ENCODE measurements around the gene VCL. TPM values are rescaled to one million over a fixed set of nuclear protein-coding genes. Genes with fewer than 3 reads are reported as not detected.

Gene VCL
- total and polyA plus RNA-seq, 4 donors, result 4.3 to 37.8 (median 17.3) TPM

DNA sequence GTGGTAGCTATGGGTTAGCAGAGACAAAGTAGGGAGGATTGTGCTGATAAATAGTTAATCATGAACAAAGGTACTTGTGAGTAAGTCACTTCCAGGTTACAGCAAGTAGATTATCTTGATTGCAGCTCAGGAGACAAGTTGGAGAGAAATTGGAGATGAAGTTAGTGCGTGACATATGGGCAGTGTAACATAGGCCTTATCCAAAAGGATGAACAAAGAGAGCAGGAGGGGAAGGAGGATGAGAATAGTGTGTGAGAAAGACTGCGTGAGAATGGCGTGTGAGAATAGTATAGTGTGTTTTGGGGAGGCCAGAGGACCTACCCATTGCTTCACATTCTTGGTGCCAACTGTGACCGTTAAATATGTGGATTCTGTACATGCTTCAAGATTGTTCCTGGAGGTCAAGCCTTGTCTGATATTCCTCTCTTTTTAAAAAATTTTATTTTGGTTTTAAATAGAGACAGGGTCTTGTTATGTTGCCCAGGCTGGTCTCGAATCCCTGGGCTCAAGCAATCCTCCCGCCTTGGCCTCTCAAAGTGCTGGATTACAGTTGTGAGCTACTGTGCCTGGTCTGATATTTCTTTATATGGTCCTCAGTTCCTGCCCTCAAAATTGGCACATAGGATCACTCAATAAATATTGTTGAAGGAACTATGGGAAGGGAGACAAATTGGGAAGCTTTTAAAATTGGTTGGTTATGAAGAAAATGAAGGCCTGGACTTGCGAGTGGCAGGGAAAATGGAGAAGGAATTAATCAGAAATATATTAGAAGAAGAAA, 3.2 kb downstream of the VCL start:
- WGBS, result 91% methylated on average over 7 of the region's 7 CpGs
- no peak overlapping the region for H3K9ac ChIP-seq (ENCODE audit: low read depth in 1 of 2, low read length in 2 of 2)
- H3K4me1 ChIP-seq (ENCODE audit: control insufficient read depth in 4 of 4, insufficient read depth in 4 of 4, low read length in 3 of 4), result peaks cover 0 to 13% (median 8%) of the 10 kb centered on the region in 4 donors
- no peak for DNase-seq (ENCODE audit: low spot score)
- H3K27me3 ChIP-seq (ENCODE audit: control insufficient read depth in 4 of 4, insufficient read depth in 4 of 4, low read length in 3 of 4), result no peaks in the 10 kb centered on the region
- H3K9me3 ChIP-seq (ENCODE audit: control insufficient read depth in 4 of 4, low read length in 3 of 4), result no peaks in the 10 kb centered on the region
- H3K27ac ChIP-seq (ENCODE audit: low read depth in 1 of 2, low read length in 2 of 2), result no peak overlapping the region
- no peaks in the 10 kb centered on the region for H3K36me3 ChIP-seq (ENCODE audit: control insufficient read depth in 4 of 4, insufficient read depth in 3 of 4, low read depth in 1 of 4, low read length in 3 of 4)
- TF ChIP-seq HNF4G (IDR thresholded peaks at IDR 0.05) (no peak), GABPA (IDR thresholded peaks at IDR 0.05 in 1 of 2, conservative IDR thresholded peaks at IDR 0.05 in 1 of 2) (no peak), SP1 (IDR thresholded peaks at IDR 0.05) (no peak)
- H3K4me3 ChIP-seq (ENCODE audit: low read depth in 1 of 3, low read length in 3 of 3), result no peak overlapping the region

GRCh38 chr10:74006269-74006668, 8.4 kb downstream of the VCL start:
- Histone ChIP-seq H3K36me3 (ENCODE audit: control insufficient read depth in 4 of 4, insufficient read depth in 3 of 4, low read depth in 1 of 4, low read length in 3 of 4) (no peaks in the 10 kb centered on the region), H3K27ac (ENCODE audit: low read depth in 1 of 2, low read length in 2 of 2) (peak overlapping the region in 1 of 2 donors; percentile 37), H3K4me3 (ENCODE audit: low read depth in 1 of 3, low read length in 3 of 3) (no peak overlapping the region), H3K4me1 (ENCODE audit: control insufficient read depth in 4 of 4, insufficient read depth in 4 of 4, low read length in 3 of 4) (peaks cover 0 to 7% (median 2%) of the 10 kb centered on the region in 4 donors), H3K9me3 (ENCODE audit: control insufficient read depth in 4 of 4, low read length in 3 of 4) (no peaks in the 10 kb centered on the region), H3K9ac (ENCODE audit: low read depth in 1 of 2, low read length in 2 of 2) (no peak overlapping the region), H3K27me3 (ENCODE audit: control insufficient read depth in 4 of 4, insufficient read depth in 4 of 4, low read length in 3 of 4) (no peaks in the 10 kb centered on the region)
- TF ChIP-seq RXRA (IDR thresholded peaks at IDR 0.05), result peak in 1 of 2 donors; percentile 9
- peak; percentile 40 for TF ChIP-seq SP1 (IDR thresholded peaks at IDR 0.05)
- no peak for TF ChIP-seq GABPA (IDR thresholded peaks at IDR 0.05 in 1 of 2, conservative IDR thresholded peaks at IDR 0.05 in 1 of 2)
- TF ChIP-seq FOXA2 (IDR thresholded peaks at IDR 0.05), result no peak
- no peak for TF ChIP-seq ATF3 (IDR thresholded peaks at IDR 0.05)
- TF ChIP-seq HNF4A (conservative IDR thresholded peaks at IDR 0.05), result peak; percentile 56 to 65
- no peak for TF ChIP-seq HNF4G (IDR thresholded peaks at IDR 0.05)
- TF ChIP-seq RAD21 (IDR thresholded peaks at IDR 0.05), result no peak
- DNase-seq (ENCODE audit: low spot score), result no peak
- 94% methylated on average over 1 of the region's 1 CpG for WGBS

- TF ChIP-seq FOXA2 (IDR thresholded peaks at IDR 0.05), result no peak
- TF ChIP-seq RXRA (IDR thresholded peaks at IDR 0.05), result no peak
- no peak for TF ChIP-seq SP1 (IDR thresholded peaks at IDR 0.05)
- no peak for TF ChIP-seq ATF3 (IDR thresholded peaks at IDR 0.05)
- no peak for TF ChIP-seq FOXA1 (IDR thresholded peaks at IDR 0.05)
- no peak for TF ChIP-seq TAF1 (conservative IDR thresholded peaks at IDR 0.05)
- TF ChIP-seq HNF4G (IDR thresholded peaks at IDR 0.05), result no peak
- no peak for TF ChIP-seq RAD21 (IDR thresholded peaks at IDR 0.05)
- TF ChIP-seq EGR1 (IDR thresholded peaks at IDR 0.05; ENCODE audit: low read depth in 2 of 2), result no peak
- TF ChIP-seq REST (IDR thresholded peaks at IDR 0.05), result no peak
- TF ChIP-seq NR2F2 (IDR thresholded peaks at IDR 0.05), result no peak
- no peak for TF ChIP-seq YY1 (IDR thresholded peaks at IDR 0.05)
- no peak for TF ChIP-seq CTCF (IDR thresholded peaks at IDR 0.05; ENCODE audit: low read depth, low read length, missing input control)
- TF ChIP-seq GABPA (IDR thresholded peaks at IDR 0.05 in 1 of 2, conservative IDR thresholded peaks at IDR 0.05 in 1 of 2), result no peak
- TF ChIP-seq, protein P1, sequence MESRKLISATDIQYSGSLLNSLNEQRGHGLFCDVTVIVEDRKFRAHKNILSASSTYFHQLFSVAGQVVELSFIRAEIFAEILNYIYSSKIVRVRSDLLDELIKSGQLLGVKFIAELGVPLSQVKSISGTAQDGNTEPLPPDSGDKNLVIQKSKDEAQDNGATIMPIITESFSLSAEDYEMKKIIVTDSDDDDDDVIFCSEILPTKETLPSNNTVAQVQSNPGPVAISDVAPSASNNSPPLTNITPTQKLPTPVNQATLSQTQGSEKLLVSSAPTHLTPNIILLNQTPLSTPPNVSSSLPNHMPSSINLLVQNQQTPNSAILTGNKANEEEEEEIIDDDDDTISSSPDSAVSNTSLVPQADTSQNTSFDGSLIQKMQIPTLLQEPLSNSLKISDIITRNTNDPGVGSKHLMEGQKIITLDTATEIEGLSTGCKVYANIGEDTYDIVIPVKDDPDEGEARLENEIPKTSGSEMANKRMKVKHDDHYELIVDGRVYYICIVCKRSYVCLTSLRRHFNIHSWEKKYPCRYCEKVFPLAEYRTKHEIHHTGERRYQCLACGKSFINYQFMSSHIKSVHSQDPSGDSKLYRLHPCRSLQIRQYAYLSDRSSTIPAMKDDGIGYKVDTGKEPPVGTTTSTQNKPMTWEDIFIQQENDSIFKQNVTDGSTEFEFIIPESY (IDR thresholded peaks at IDR 0.05), result no peak
- TF ChIP-seq MAX (IDR thresholded peaks at IDR 0.05), result no peak
- H3K36me3 ChIP-seq (ENCODE audit: control insufficient read depth in 4 of 4, insufficient read depth in 3 of 4, low read depth in 1 of 4, low read length in 3 of 4), result no peaks in the 10 kb centered on the region
- 82% methylated on average over 3 of the region's 3 CpGs for WGBS
- H3K27me3 ChIP-seq (ENCODE audit: control insufficient read depth in 4 of 4, insufficient read depth in 4 of 4, low read length in 3 of 4), result no peaks in the 10 kb centered on the region
- no peak overlapping the region for H3K27ac ChIP-seq (ENCODE audit: low read depth in 1 of 2, low read length in 2 of 2)
- no peak for DNase-seq (ENCODE audit: low spot score)
- no peaks in the 10 kb centered on the region for H3K9me3 ChIP-seq (ENCODE audit: control insufficient read depth in 4 of 4, low read length in 3 of 4)
- no peak overlapping the region for H3K4me3 ChIP-seq (ENCODE audit: low read depth in 1 of 3, low read length in 3 of 3)
- no peak overlapping the region for H3K9ac ChIP-seq (ENCODE audit: low read depth in 1 of 2, low read length in 2 of 2)
- H3K4me1 ChIP-seq (ENCODE audit: control insufficient read depth in 4 of 4, insufficient read depth in 4 of 4, low read length in 3 of 4), result peaks cover 3 to 7% (median 5%) of the 10 kb centered on the region in 4 donors
These were observed 10.4 kb downstream of the VCL start for GRCh38 chr10:74008212-74008731.
